K562 (cell line): ENCODE results near the gene CILP. TPM values are rescaled to one million over a fixed set of nuclear protein-coding genes. Genes with fewer than 3 reads are reported as not detected.

Source experiments
- BACH1 ChIP-seq: fragments of 200-800 bp; sonication (Bioruptor generic); IDR thresholded peaks from 2 replicates; pipeline ENCODE4 v1.6.1; 2016; ENCODE audit warnings: missing genetic modification characterization, missing compliant biosample characterization
- CLOCK ChIP-seq: fragments of 250-450 bp; sonication (Bioruptor Pico); IDR thresholded peaks from 2 replicates; pipeline ENCODE4 v1.4.0; 2020; ENCODE audit warnings: mild to moderate bottlenecking, moderate library complexity, borderline replicate concordance
- FOXA1 ChIP-seq: fragments of 450-650 bp; IDR thresholded peaks from 2 replicates; pipeline ENCODE4 v1.6.1; 2016; ENCODE audit warnings: mild to moderate bottlenecking, borderline replicate concordance
- HINFP ChIP-seq: fragments of 450-650 bp; conservative IDR thresholded peaks from 2 replicates; pipeline ENCODE4 v1.6.1; 2016; ENCODE audit warnings: missing genetic modification characterization, low read depth, mild to moderate bottlenecking, control low read depth, missing compliant biosample characterization
- MCM5 ChIP-seq: fragments of 450-650 bp; IDR thresholded peaks from 2 replicates; pipeline ENCODE4 v1.6.1; 2016; ENCODE audit warnings: low read depth
- MYC ChIP-seq, 2 experiments: fragments of 250-450 bp in 1 of 2; sonication (Bioruptor Pico) in 1 of 2; IDR thresholded peaks; 2 replicates each; pipeline versions ENCODE4 v1.5.1 to v1.6.1; 2012 to 2021; ENCODE audit warnings: low read depth in 2 of 2, borderline replicate concordance in 1 of 2, improper control_type of control experiment in 1 of 2, low read length in 1 of 2, mild to moderate bottlenecking in 1 of 2, moderate library complexity in 1 of 2
- NUFIP1 ChIP-seq: fragments of 450-650 bp; IDR thresholded peaks from 2 replicates; pipeline ENCODE4 v1.6.1; 2018; ENCODE audit not compliant: partially characterized antibody
- PCBP1 ChIP-seq: fragments of 200-400 bp; formaldehyde crosslinking; IDR thresholded peaks from 2 replicates; pipeline ENCODE4 v1.6.1; 2018; ENCODE audit warnings: mild to moderate bottlenecking, low read depth, low read length; ENCODE audit not compliant: poor library complexity, severe bottlenecking
- PML ChIP-seq: IDR thresholded peaks from 2 replicates; pipeline ENCODE4 v1.6.1; 2012; ENCODE audit warnings: low read length, inconsistent platforms
- RBM14 ChIP-seq: fragments of 200-400 bp; formaldehyde crosslinking; IDR thresholded peaks from 2 replicates; pipeline ENCODE4 v1.6.1; 2018; ENCODE audit warnings: low read depth, mild to moderate bottlenecking, low read length, moderate library complexity, borderline replicate concordance; ENCODE audit not compliant: insufficient read depth
- RBM22 ChIP-seq: fragments of 200-400 bp; formaldehyde crosslinking; IDR thresholded peaks from 2 replicates; pipeline ENCODE4 v1.6.1; 2018; ENCODE audit warnings: low read length, low read depth; ENCODE audit not compliant: poor library complexity, severe bottlenecking
- SMARCA5 ChIP-seq: fragments of 450-650 bp; IDR thresholded peaks from 2 replicates; pipeline ENCODE4 v1.6.1; 2016
- TCF7L2 ChIP-seq: fragments of 150-350 bp; IDR thresholded peaks from 2 replicates; pipeline ENCODE4 v1.6.1; 2016; ENCODE audit warnings: low read depth, mild to moderate bottlenecking, low read length, moderate library complexity
- ZBTB11 ChIP-seq, 3 experiments: fragments of 200-800 bp in 1 of 3; fragments of 250-450 bp in 1 of 3; fragments of 450-650 bp in 1 of 3; sonication (Bioruptor Pico) in 1 of 3; sonication (Bioruptor generic) in 1 of 3; formaldehyde crosslinking in 1 of 3; IDR thresholded peaks; 2 replicates each; pipeline versions ENCODE4 v1.6.1 to v1.8.0; 2016 to 2022; ENCODE audit warnings: mild to moderate bottlenecking in 2 of 3, missing genetic modification characterization in 2 of 3, missing compliant biosample characterization in 1 of 3, moderate library complexity in 1 of 3
- ZNF12 ChIP-seq: sonication (generic); formaldehyde crosslinking; IDR thresholded peaks from 2 replicates; pipeline ENCODE4 v1.4.0; 2020; ENCODE audit warnings: mild to moderate bottlenecking, missing genetic modification reagents
- ZNF121 ChIP-seq: sonication (generic); formaldehyde crosslinking; conservative IDR thresholded peaks from 2 replicates; pipeline ENCODE4 v1.8.0; 2022; ENCODE audit warnings: missing genetic modification reagents
- ZSCAN29 ChIP-seq: fragments of 450-650 bp; IDR thresholded peaks from 2 replicates; pipeline ENCODE4 v1.6.1; 2017
- ZSCAN32 ChIP-seq: fragments of 450-650 bp; formaldehyde crosslinking; IDR thresholded peaks from 2 replicates; pipeline ENCODE4 v1.4.0; 2020; ENCODE audit warnings: mild to moderate bottlenecking, moderate library complexity
- polyA plus RNA-seq, 8 experiments: library from polyadenylated mRNA; depleted of rRNA in 4 of 8; stranded (reverse) in 5 of 8; unstranded in 3 of 8; fragments of >200 nt; fragmentation: Nextera tagmentation in 2 of 8; fragmentation: Illumina TruSeq in 1 of 8; extraction: Ambion mirVana in 2 of 8; extraction: Trizol in 1 of 8; gene quantifications; 2 replicates each; pipeline versions ENCODE4 v1.2.1 to v1.2.3, GENCODE V29; 2011 to 2014; ENCODE audit warnings: inconsistent platforms in 1 of 8, missing spikeins in 1 of 8
- total RNA-seq, 7 experiments: library from RNA; depleted of rRNA in 6 of 7; stranded (reverse); fragments of >200 nt in 6 of 7; fragmentation: Illumina TruSeq in 2 of 7; extraction: Trizol in 2 of 7; gene quantifications; 2 replicates each; pipeline versions ENCODE4 v1.2.1 to v1.2.3, GENCODE V29; 2011 to 2021; ENCODE audit warnings: low replicate concordance in 1 of 7
- TF ChIP-seq, protein P1 (sequence below): fragments of 450-650 bp; formaldehyde crosslinking; IDR thresholded peaks from 2 replicates; pipeline ENCODE4 v1.4.0; 2022; ENCODE audit warnings: missing genetic modification characterization

CILP gene
- total and polyA plus RNA-seq, 9 of the 15 experiments (the other 6 are each of a cell fraction or from before 2014, with no cell fraction given) = 0.03 TPM; not detected in 8

- no peak for TF ChIP-seq HINFP (tag)
- TF ChIP-seq ZSCAN29 = no peak
- no peak for TF ChIP-seq FOXA1
- TF ChIP-seq ZNF12 (CRISPR knock-in tag) = no peak
- no peak for TF ChIP-seq SMARCA5
- TF ChIP-seq TCF7L2 = no peak
- no peak for TF ChIP-seq ZSCAN32
- no peak for TF ChIP-seq ZBTB11 (CRISPR knock-in tag; IDR thresholded peaks at IDR 0.05)
- no peak for TF ChIP-seq PCBP1
- no peak for TF ChIP-seq RBM22
- TF ChIP-seq CLOCK = no peak
- TF ChIP-seq MYC (IDR thresholded peaks at IDR 0.05; ENCODE audit: low read depth, low read length) = peak; percentile 94
- no peak for TF ChIP-seq MYC (CRISPR knock-in tag; IDR thresholded peaks at IDR 0.05; ENCODE audit: borderline replicate concordance, low read depth)
- no peak for TF ChIP-seq BACH1 (tag)
- TF ChIP-seq MCM5 = no peak
- TF ChIP-seq ZNF121 = no peak
- 0 out of 2 replicates have a peak, but pooled peaks have one; percentile 52 for TF ChIP-seq PML
- TF ChIP-seq RBM14 = no peak
- TF ChIP-seq NUFIP1 = no peak
- TF ChIP-seq, protein P1, sequence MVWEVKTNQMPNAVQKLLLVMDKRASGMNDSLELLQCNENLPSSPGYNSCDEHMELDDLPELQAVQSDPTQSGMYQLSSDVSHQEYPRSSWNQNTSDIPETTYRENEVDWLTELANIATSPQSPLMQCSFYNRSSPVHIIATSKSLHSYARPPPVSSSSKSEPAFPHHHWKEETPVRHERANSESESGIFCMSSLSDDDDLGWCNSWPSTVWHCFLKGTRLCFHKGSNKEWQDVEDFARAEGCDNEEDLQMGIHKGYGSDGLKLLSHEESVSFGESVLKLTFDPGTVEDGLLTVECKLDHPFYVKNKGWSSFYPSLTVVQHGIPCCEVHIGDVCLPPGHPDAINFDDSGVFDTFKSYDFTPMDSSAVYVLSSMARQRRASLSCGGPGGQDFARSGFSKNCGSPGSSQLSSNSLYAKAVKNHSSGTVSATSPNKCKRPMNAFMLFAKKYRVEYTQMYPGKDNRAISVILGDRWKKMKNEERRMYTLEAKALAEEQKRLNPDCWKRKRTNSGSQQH = no peak
Observed at GRCh38 chr15:65212097-65212496, 824 bp upstream of the CILP start (continued).
